NCI-H1436 (cell line): ENCODE data around the gene FCN2.
"Not testable (repeated sequence)": the region's sequence is repeated elsewhere in the genome, so short reads cannot be mapped to it uniquely, and the experiment has no call there.

Source experiments
- DNase-seq: peaks from one replicate; lab custom pipeline; 2025; lab: John Stamatoyannopoulos, UW

The FCN2 gene

GRCh38 chr9:134847752-134848432 is 32.7 kb upstream of the FCN2 start:
- DNase-seq: no peak

GRCh38 chr9:134848504-134848903 is 32.1 kb upstream of the FCN2 start:
- no peak for DNase-seq

DNA sequence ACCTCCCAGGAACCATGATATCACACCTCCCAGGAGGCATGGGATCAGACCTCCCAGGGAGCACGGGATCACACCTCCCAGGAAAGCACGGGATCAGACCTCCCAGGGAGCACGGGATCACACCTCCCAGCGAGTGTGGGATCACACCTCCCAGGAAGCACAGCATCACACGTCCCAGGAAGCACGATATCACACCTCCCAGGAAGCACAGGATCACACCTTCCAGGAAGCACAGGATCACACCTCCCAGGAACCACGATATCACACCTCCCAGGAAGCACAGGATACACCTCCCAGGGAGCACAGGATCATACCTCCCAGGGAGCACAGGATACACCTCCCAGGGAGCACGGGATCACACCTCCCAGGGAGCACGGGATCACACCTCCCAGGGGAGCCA is 30.0 kb upstream of the FCN2 start:
- no peak for DNase-seq

- no peak for DNase-seq
Observed at GRCh38 chr9:134851020-134851419, 29.6 kb upstream of the FCN2 start.

- no peak for DNase-seq
Observed at GRCh38 chr9:134852906-134853654, 27.5 kb upstream of the FCN2 start.

DNA sequence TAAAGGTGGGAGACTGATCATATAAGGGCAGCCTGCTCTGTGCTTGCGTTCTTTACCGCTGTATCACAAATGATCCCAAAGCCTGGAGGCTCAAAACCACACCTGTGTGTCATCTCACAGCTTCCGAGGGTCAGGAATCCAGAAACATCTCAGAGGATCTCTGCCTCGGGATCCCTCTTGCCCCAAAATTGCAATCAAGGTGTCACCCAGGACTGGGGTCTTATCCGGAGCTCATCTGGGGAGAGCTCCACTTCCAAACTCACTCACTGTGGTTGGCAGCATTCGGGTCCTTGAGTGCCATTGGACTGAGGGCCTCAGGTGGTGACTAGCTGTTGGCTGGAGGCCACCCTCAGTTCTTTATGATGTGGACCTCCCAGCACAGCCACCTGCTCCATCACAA is 26.7 kb upstream of the FCN2 start:
- no peak for DNase-seq

DNA sequence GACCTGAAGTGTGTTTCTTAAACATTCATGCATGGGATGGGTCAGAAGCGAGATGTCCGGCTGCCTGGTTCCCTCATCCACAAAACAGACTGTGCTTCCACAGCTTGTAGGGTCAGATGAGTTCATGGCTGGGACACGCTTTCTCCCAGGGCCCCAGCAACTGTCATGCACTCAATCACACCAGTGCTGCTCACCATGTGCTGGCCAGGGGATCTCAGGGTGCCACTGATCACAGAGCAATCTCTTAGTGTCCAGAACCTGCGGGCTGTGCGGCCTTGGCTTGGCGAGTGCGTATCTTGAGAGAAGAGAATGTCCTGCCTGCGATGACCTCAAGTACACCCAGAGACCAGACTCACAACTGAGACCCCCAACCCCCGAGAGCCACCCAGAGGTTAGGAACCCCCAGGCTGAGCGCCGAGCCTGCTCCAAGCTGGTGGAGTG is 26.0 kb upstream of the FCN2 start:
- DNase-seq: no peak

- no peak for DNase-seq
Observed at GRCh38 chr9:134855231-134855899, 25.2 kb upstream of the FCN2 start.

DNA sequence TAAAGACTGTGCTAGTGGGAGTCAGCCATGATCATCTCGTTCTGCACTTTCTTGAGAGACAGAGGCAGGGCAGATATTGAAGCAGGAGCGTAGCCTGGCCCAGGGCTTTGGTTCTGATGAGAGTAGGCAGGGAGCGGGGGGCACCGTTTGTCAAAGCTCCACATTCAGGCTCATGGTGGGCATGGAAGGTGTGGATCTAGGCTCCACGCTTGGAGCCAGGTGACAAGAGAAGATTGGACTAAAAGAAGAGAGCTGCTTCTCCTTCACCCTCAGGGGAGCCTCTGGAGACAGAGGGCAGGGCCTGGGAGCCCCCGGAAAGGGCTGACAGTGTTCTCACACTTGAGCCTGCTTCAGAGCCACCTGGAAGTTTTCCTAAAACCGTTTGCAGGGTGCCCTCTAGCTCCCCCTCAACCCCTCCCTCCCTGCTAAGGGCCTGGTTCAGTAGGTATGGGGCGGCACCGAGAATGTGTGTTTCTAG is 24.7 kb upstream of the FCN2 start:
- no peak for DNase-seq

GRCh38 chr9:134857451-134857850 is 23.2 kb upstream of the FCN2 start:
- DNase-seq: not testable (repeated sequence)

DNA sequence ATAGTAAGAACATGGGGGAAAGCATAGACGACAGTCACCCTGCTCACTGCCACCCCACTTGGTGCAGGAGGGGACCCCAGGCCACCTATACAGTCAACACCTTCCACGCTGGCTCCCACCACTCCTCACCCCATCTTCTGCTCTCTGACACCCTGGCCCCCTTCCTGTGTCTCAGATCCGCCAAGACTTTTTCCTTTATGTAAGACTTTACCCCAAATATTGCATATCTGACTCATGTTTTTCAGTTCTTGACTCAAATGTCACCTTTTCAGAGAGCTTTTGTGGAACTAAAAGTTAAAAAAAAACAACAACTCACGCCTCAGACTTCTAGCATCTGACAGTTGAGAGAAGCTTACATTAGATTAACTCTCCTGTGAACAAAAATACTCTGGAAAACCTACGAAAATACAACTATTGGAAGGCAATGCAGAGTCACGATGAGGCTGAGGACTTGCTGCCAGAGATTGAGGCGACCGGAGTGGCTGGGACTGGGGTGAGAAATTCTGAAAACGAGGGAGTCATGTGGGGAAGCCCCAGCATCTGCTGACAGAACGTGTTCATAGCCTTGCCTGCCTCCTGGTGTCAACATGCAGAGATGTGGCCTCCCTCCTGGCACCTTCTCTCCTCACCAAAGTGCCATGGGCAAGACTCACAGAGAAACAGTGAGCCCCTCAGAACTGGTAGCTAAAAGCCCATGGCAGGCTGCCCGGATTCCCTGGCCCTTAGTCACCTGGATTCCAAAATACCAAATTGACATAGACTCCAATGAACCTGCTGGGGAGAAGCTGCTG is 22.4 kb upstream of the FCN2 start:
- DNase-seq: no peak

DNA sequence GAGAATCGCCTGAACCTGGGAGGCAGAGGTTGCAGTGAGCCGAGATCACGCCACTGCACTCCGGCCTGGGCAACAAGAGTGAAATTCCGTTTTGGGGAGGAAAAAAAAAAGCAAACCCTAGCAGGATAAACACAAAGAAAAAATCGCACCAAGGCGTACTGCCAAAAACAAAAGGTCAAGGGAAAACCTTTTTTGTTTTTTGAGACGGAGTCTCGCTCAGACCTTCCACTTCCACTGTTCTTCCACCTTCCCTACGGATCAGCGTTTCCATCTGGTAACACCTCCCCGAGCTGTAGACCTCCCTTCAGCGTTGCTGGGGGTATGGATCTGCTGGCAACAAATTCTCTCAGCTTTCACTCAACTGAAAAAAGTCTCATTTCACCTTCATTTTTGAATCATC is 20.1 kb upstream of the FCN2 start:
- DNase-seq: no peak

DNA sequence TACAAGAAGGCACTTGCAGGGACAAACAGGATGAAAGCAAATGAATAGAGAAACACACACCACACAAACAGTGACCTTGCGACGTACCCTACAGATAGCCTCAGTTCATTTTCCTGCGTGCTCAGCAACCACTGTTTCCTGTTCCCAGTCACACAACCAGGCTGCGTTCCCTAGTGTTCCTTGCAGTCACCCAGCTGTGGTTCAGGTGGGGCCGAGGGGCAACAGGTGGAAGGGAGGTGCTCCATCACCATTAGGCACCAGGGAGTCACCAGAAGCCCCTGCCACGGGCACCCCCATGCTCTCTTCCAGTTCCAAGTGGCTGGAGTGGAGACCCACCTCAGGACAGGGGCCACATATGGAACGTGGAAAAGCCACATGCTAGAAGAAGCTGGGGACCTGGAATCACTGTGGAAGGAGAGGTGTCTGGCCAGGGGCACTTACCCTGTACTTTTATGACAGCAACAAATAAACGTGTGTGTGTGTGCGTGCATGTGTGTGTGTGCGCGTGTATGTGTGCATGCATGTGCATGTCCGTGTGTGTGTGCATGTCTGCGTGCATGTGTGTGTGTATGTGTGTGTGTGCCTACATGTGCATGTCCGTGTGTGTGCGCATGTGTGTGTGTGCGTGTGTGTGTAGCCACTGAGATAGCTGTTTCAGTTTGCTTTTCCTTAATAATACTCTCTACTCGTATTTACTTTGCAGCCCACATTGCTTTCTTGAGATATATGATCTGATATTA is 18.8 kb upstream of the FCN2 start:
- no peak for DNase-seq

GRCh38 chr9:134863306-134863902 is 17.2 kb upstream of the FCN2 start:
- DNase-seq: no peak

DNA sequence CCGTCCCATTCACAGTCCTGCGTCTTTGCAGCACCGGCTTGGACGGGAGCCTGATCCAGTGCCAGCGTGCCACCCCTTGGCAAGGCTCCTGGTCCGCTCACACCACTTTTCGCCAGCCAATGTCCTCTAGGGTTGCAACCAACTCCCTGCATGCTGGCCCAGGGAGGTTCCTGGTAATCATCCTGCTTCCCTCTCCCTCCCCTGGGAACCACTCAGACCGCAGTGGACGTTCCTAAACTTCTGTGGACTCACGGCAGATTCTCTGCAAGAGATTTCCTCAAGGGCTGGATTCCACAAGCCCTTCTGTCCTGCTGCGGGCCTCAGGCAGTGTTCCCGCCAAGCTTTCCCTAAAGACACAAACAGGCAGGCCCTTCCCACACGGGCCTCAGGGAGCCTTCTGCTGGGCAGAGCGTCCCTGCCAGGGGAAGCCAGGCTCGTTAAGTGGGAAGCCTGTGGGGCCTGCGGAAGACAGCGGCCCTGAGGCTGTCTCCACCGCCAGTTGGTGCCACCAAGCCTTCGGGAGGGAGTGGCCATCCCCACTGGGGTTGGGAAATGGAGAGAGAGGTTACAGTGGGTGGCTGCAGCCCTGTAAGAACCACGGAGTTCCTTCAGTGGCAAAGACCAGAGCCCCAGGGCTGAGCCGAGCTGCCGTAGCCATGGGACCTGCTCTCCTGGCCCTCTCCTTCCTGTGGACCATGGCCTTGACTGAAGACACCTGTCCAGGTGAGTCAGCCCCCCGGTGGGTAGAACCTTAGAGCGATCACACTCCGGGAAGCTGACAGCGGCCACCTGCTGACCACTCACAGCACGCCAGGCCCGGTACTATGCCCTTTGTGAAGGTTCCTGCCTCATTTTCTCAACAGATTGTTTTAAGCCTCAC is 16.4 kb upstream of the FCN2 start:
- no peak for DNase-seq

DNA sequence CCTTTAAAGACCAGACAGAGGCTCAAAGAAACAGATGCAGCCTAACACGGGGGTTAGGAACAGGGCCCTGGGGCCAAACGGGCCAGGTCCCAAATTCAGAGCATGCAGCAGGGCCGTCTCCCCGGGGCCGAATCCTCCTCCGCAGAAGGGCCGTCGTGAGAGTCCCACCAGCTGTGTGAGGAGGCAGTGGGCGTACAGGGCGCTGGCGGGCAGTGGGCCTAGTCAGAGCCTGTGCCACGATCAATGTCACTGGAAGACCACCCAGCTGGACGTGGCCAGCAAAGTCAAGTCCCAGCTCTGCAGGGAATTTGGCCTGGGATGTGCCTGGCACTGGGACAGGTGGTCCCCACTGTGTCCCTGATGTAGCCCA is 15.8 kb upstream of the FCN2 start:
- DNase-seq: no peak

- DNase-seq: no peak
Observed at GRCh38 chr9:134867917-134868750, 12.5 kb upstream of the FCN2 start.

DNA sequence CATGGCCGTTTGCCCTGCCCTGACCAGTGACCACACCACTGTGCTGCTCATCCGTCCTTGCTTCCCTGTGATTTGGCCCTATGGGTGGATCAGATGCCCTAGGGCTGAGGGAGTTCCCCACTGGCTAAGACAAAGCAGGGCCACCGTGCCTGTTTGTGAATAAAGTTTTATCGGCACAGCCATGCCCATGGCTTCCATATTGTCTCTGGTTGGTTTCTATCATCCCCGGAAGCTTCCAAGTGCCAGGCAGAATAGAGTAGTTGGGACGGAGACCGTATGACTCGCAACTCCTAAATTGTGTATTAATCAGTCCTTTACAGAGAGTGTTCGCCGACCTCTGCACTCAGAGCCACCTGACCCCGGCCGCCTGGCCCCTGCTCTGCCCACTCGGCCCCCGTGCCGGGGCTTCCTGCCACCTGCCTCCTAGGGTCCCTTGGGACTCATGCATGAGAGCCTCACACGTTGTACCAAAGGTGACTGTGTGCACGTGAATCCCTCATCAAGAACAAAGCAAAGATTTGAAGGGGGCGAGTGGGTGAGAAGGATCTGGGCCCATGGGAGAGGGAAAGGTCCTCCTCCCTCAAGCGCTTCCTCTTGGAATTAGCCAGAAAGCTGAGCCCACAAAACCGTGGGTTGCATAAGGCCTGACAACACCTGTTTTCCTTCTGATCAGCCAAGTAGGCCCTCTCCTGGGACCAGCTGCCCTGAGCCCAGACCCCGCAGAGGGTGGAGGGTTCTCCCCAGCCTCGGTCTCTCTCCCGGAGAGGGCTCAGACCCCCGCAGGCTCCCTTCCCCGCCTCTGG is 11.7 kb upstream of the FCN2 start:
- DNase-seq: no peak
